Measurements from ENCODE around the gene LPAR3. TPM values are rescaled to one million over a fixed set of nuclear protein-coding genes. Genes with fewer than 3 reads are reported as not detected.

Gene LPAR3
- total and polyA plus RNA-seq, 2 donors (not counting 1 experiment from before 2014, with no cell fraction given) = not detected

DNA sequence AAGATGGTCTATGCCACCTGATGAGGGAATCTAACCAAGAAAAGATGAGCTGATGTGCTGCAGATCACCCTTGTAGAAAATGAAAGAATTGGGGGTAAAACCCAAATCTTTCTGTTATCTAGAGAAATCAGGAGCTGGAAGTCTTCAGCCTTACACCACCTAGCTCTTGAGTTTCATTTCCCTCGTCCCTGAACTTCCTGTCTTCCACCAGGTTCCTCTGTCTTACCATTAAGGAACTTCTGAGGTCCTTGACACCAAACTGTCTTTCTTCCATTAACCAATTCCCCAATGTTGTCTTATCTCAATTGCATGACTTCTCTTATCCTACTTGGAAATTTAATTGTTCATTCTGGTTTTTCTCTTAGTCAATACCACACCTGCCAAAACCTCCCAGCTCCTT, 31.5 kb downstream of the LPAR3 start:
- Histone ChIP-seq H3K27me3 (replicated peaks in 1 of 4; ENCODE audit: control extremely low read depth in 1 of 4, control insufficient read depth in 3 of 4, insufficient read depth in 4 of 4, low read length in 3 of 4) (no peaks in the 10 kb centered on the region), H4K20me1 (ENCODE audit: control insufficient read depth, insufficient read depth, low read length, poor library complexity, severe bottlenecking) (no peaks in the 10 kb centered on the region), H3K9ac (ENCODE audit: low read length) (no peak overlapping the region), H3K79me2 (ENCODE audit: control insufficient read depth, insufficient read depth, low read length) (no peaks in the 10 kb centered on the region), H3K36me3 (replicated peaks in 1 of 2; ENCODE audit: control extremely low read depth in 1 of 2, control insufficient read depth in 1 of 2, extremely low read depth in 1 of 2, insufficient read depth in 2 of 2, low read length in 1 of 2) (no peaks in the 10 kb centered on the region), H3K4me3 (ENCODE audit: control extremely low read depth in 1 of 5, extremely low read depth in 1 of 5, insufficient read depth in 1 of 5, low read depth in 2 of 5, low read length in 4 of 5) (no peak overlapping the region), H2AFZ (ENCODE audit: insufficient read depth, low read depth, low read length, poor library complexity, severe bottlenecking) (no peak overlapping the region), H3K27ac (ENCODE audit: low read length in 2 of 2) (no peak overlapping the region), H3K4me2 (replicated peaks; ENCODE audit: low read depth, low read length, poor library complexity, severe bottlenecking) (no peak overlapping the region), H3K4me1 (ENCODE audit: control insufficient read depth in 2 of 2, insufficient read depth in 2 of 2, low read length in 2 of 2) (peaks cover 0 to 13% of the 10 kb centered on the region in 2 donors), H3K9me3 (ENCODE audit: control extremely low read depth in 1 of 3, control insufficient read depth in 2 of 3, insufficient read depth in 1 of 3, low read length in 2 of 3) (no peaks in the 10 kb centered on the region)
- ChIA-PET CTCF (no interaction called here), POLR2A (no interaction called here)
- intact Hi-C loops (cut with micrococcal nuclease) = no loop called here
- no peaks in the 10 kb centered on the region for H3K9me3 Mint-ChIP-seq (ENCODE audit: insufficient read depth)
- no peak overlapping the region for H3K27ac Mint-ChIP-seq
- no peak overlapping the region for H3K4me3 Mint-ChIP-seq
- ATAC-seq (ENCODE audit: low read depth) = no peak
- no peaks in the 10 kb centered on the region for H3K27me3 Mint-ChIP-seq
- TF ChIP-seq EZH2 (IDR thresholded peaks at IDR 0.05; ENCODE audit: borderline replicate concordance, insufficient read depth, low read depth, low read length, poor library complexity, severe bottlenecking) (no peak), CTCF (IDR thresholded peaks at IDR 0.05) (no peak)
- H3K4me1 Mint-ChIP-seq = peaks cover 3% of the 10 kb centered on the region
- DNase-seq = no peak
- WGBS (ENCODE audit: insufficient coverage) = 29% methylated on average over 1 of the region's 1 CpG

DNA sequence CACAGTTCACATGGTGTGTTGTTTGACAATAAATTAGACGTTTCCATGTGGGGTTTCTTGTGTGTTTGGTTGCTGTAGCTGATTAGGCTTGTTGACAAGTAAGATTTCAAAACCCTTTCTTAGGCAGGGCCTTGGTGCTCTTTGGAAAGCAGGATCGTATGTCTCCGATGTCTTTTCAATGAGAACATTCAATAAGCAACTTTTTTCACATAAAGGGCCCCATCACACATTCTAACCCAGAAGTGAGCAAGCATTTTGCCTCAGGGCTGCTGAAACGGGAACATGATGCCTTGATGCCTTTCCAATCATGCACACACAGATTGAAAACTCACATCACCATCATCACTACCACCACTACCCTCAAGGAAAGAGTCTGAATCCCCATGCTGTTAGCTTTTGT, 33.1 kb downstream of the LPAR3 start:
- no peak overlapping the region for H3K4me3 ChIP-seq (ENCODE audit: control extremely low read depth in 1 of 5, extremely low read depth in 1 of 5, insufficient read depth in 1 of 5, low read depth in 2 of 5, low read length in 4 of 5)
- H2AFZ ChIP-seq (ENCODE audit: insufficient read depth, low read depth, low read length, poor library complexity, severe bottlenecking) = no peak overlapping the region
- Mint-ChIP-seq H3K4me1 (peaks cover 5% of the 10 kb centered on the region), H3K4me3 (no peak overlapping the region), H3K27me3 (no peaks in the 10 kb centered on the region), H3K27ac (no peak overlapping the region), H3K9me3 (ENCODE audit: insufficient read depth) (no peaks in the 10 kb centered on the region)
- no peak for DNase-seq
- POLR2A ChIA-PET = no interaction called here
- no peaks in the 10 kb centered on the region for H3K36me3 ChIP-seq (replicated peaks in 1 of 2; ENCODE audit: control extremely low read depth in 1 of 2, control insufficient read depth in 1 of 2, extremely low read depth in 1 of 2, insufficient read depth in 2 of 2, low read length in 1 of 2)
- TF ChIP-seq CTCF (IDR thresholded peaks at IDR 0.05) (no peak), EZH2 (IDR thresholded peaks at IDR 0.05; ENCODE audit: borderline replicate concordance, insufficient read depth, low read depth, low read length, poor library complexity, severe bottlenecking) (no peak)
- H3K79me2 ChIP-seq (ENCODE audit: control insufficient read depth, insufficient read depth, low read length) = no peaks in the 10 kb centered on the region
- H3K27me3 ChIP-seq (replicated peaks in 1 of 4; ENCODE audit: control extremely low read depth in 1 of 4, control insufficient read depth in 3 of 4, insufficient read depth in 4 of 4, low read length in 3 of 4) = no peaks in the 10 kb centered on the region
- no peak overlapping the region for H3K9ac ChIP-seq (ENCODE audit: low read length)
- no peak overlapping the region for H3K4me2 ChIP-seq (replicated peaks; ENCODE audit: low read depth, low read length, poor library complexity, severe bottlenecking)
- WGBS (ENCODE audit: insufficient coverage) = 96% methylated on average over 4 of the region's 4 CpGs
- intact Hi-C loops (cut with micrococcal nuclease) = no loop called here
- ATAC-seq (ENCODE audit: low read depth) = no peak
- no peaks in the 10 kb centered on the region for H3K9me3 ChIP-seq (ENCODE audit: control extremely low read depth in 1 of 3, control insufficient read depth in 2 of 3, insufficient read depth in 1 of 3, low read length in 2 of 3)
- peaks cover 0 to 13% of the 10 kb centered on the region in 2 donors for H3K4me1 ChIP-seq (ENCODE audit: control insufficient read depth in 2 of 2, insufficient read depth in 2 of 2, low read length in 2 of 2)
- H3K27ac ChIP-seq (ENCODE audit: low read length in 2 of 2) = no peak overlapping the region
- CTCF ChIA-PET = no interaction called here
- H4K20me1 ChIP-seq (ENCODE audit: control insufficient read depth, insufficient read depth, low read length, poor library complexity, severe bottlenecking) = no peaks in the 10 kb centered on the region

All from B cell (primary cell).